Panc1 (cell line): Measurements from ENCODE around the gene ENHO. TPM values are rescaled to one million over a fixed set of nuclear protein-coding genes. Genes with fewer than 3 reads are reported as not detected.

Experiments
- ATAC-seq: fragments of 200-7000 bp; cut with Tn5 transposase; 2 replicates; pipeline ENCODE4 v1.9.1; 2020; ENCODE audit warnings: mild to moderate bottlenecking, moderate library complexity
- BruUV-seq: library from RNA; stranded (reverse); fragments of 400-500 nt; replicated peaks from 2 replicates; lab custom pipeline; 2021; lab: Mats Ljungman, UMichigan
- CTCF ChIA-PET: fragments of 300-600 bp; sonication (Branson Sonifier 250); formaldehyde crosslinking; loops from one replicate; lab custom pipeline; 2022; ENCODE audit warnings: antibody characterized with exemption; lab: Charles Lee
- POLR2A ChIA-PET: fragments of 300-600 bp; sonication (Branson Sonifier 250); formaldehyde crosslinking; loops from one replicate; lab custom pipeline; 2022; ENCODE audit warnings: antibody characterized with exemption; lab: Charles Lee
- DNase-seq: peaks from one replicate; pipeline ENCODE4 v3.0.0-alpha.2; 2010; ENCODE audit warnings: low read depth, low spot score
- H3K27ac ChIP-seq: 2 replicates; pipeline ENCODE4 v1.5.1; 2011; ENCODE audit warnings: mild to moderate bottlenecking, low read length, inconsistent platforms
- H3K27me3 ChIP-seq: fragments of 200-500 bp; sonication (Bioruptor generic); 2 replicates; pipeline ENCODE4 v1.6.0; 2014; ENCODE audit warnings: low read length, inconsistent platforms; ENCODE audit not compliant: control insufficient read depth, insufficient read depth
- H3K36me3 ChIP-seq: fragments of 200-500 bp; sonication (Bioruptor generic); 2 replicates; pipeline ENCODE4 v1.5.1; 2014; ENCODE audit warnings: inconsistent platforms, mild to moderate bottlenecking, low read length, moderate library complexity; ENCODE audit not compliant: control insufficient read depth, insufficient read depth
- H3K4me1 ChIP-seq: 2 replicates; pipeline ENCODE4 v1.5.1; 2011; ENCODE audit warnings: inconsistent platforms, mild to moderate bottlenecking, low read length, moderate library complexity; ENCODE audit not compliant: control insufficient read depth, insufficient read depth
- H3K4me3 ChIP-seq, 2 experiments: 2 replicates each; pipeline ENCODE4 v1.5.1; 2011 to 2012; ENCODE audit warnings: low read depth in 2 of 2, low read length in 2 of 2, mild to moderate bottlenecking in 2 of 2, inconsistent platforms in 1 of 2, moderate library complexity in 1 of 2
- H3K9me3 ChIP-seq: fragments of 200-500 bp; sonication (Bioruptor generic); 2 replicates; pipeline ENCODE4 v1.5.1; 2014; ENCODE audit warnings: low read depth, mild to moderate bottlenecking, inconsistent platforms, low read length, moderate library complexity; ENCODE audit not compliant: control insufficient read depth, insufficient read depth
- CTCF ChIP-seq: fragments of 450-650 bp; IDR thresholded peaks from 2 replicates; pipeline ENCODE4 v1.5.1; 2017; ENCODE audit warnings: mild to moderate bottlenecking
- POLR2AphosphoS5 ChIP-seq: IDR thresholded peaks from 2 replicates; pipeline ENCODE4 v1.6.1; 2012; ENCODE audit warnings: mild to moderate bottlenecking, low read depth, low read length, moderate library complexity
- REST ChIP-seq, 2 experiments: IDR thresholded peaks; 2 replicates each; pipeline ENCODE4 v1.6.1; 2011 to 2012; ENCODE audit warnings: low read depth in 2 of 2, control low read depth in 1 of 2, low read length in 1 of 2, mild to moderate bottlenecking in 1 of 2, moderate library complexity in 1 of 2; ENCODE audit not compliant: insufficient read depth in 1 of 2
- SIN3A ChIP-seq: IDR thresholded peaks from 2 replicates; pipeline ENCODE4 v1.6.1; 2012; ENCODE audit warnings: low read depth, mild to moderate bottlenecking, low read length, moderate library complexity, borderline replicate concordance; ENCODE audit not compliant: insufficient read depth
- TCF7L2 ChIP-seq: IDR thresholded peaks from 2 replicates; pipeline ENCODE4 v1.6.1; 2011; ENCODE audit warnings: mild to moderate bottlenecking, low read depth, low read length, inconsistent platforms
- in situ Hi-C: cut with HindIII; loops from 2 replicates; pipeline ENCODE4 v1.10.0; 2016; ENCODE audit warnings: low sequenced_read_pairs, low pct_unique_long_range_greater_than_20kb
- intact Hi-C: fragments of 100-400 bp; cut with micrococcal nuclease; formaldehyde crosslinking; loops from one replicate; pipeline ENCODE4 v1.10.0; 2022; ENCODE audit not compliant: unreplicated experiment
- total RNA-seq: library from RNA; stranded (reverse); gene quantifications from one replicate; pipeline ENCODE4 v1.2.1, GENCODE V29; 2021; ENCODE audit not compliant: unreplicated experiment

Gene ENHO
- total RNA-seq, 1 experiment from 2014 or later = 7.2 TPM

- DNase-seq = no peak
- intact Hi-C loops = loop anchor here (5.0 kb wide), 1 partner anchor 143 kb away; no protein-coding TSS in a partner anchor
- in situ Hi-C loops = no loop called here
Observed at GRCh38 chr9:34545497-34545896, 22.7 kb upstream of the ENHO start.

DNA sequence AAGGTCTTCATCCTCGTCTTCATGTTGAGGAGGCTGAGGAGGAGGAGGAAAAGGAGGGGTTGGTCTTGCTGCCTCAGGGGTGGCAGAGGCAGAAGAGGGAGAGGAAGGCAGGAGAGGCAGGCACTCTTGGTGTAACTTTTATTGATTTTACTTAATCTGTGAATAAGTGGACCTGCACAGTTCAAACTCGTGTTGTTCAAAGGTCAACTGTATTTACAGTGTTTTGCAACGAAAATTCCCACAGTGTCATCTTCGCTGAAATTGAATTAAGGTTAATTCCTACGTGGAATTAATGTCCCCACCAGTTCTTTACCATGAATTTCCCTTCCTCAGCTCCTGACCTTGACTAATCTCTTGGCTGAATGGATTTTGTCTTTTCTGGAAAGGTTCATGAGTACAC is 21.2 kb upstream of the ENHO start:
- Histone ChIP-seq H3K36me3 (no peaks in the 10 kb centered on the region), H3K9me3 (no peaks in the 10 kb centered on the region), H3K27ac (no peak overlapping the region), H3K27me3 (0 out of 2 replicates have a peak, but pooled peaks cover 2% of the 10 kb centered on the region), H3K4me3 (no peak overlapping the region), H3K4me1 (no peaks in the 10 kb centered on the region)
- intact Hi-C loops = no loop called here
- CTCF ChIA-PET = no interaction called here
- DNase-seq (no peak), ATAC-seq (no peak)
- in situ Hi-C loops = no loop called here
- no TSS peak for BruUV-seq
- POLR2A ChIA-PET = interaction anchor here (0.7 kb wide), 1 partner anchor 26 kb away, joined by 8 read pairs; no protein-coding TSS in a partner anchor
- TF ChIP-seq SIN3A (no peak), POLR2AphosphoS5 (no peak), CTCF (no peak), REST (IDR thresholded peaks at IDR 0.05; ENCODE audit: insufficient read depth in 1 of 2, low read depth in 2 of 2, low read length in 1 of 2) (no peak), TCF7L2 (no peak)

More at GRCh38 chr9:34545497-34545896, 22.7 kb upstream of the ENHO start:
- ChIA-PET POLR2A (no interaction called here), CTCF (no interaction called here)
- H3K27me3 ChIP-seq = 0 out of 2 replicates have a peak, but pooled peaks cover 2% of the 10 kb centered on the region
- TF ChIP-seq SIN3A = no peak
- no peak for TF ChIP-seq CTCF
- no peak for TF ChIP-seq TCF7L2
- TF ChIP-seq REST (IDR thresholded peaks at IDR 0.05; ENCODE audit: insufficient read depth in 1 of 2, low read depth in 2 of 2, low read length in 1 of 2) = no peak
- no peak for TF ChIP-seq POLR2AphosphoS5
- no peak overlapping the region for H3K27ac ChIP-seq
- no TSS peak for BruUV-seq
- H3K4me3 ChIP-seq = no peak overlapping the region
- H3K4me1 ChIP-seq = no peaks in the 10 kb centered on the region
- no peaks in the 10 kb centered on the region for H3K36me3 ChIP-seq
- ATAC-seq = no peak
- no peaks in the 10 kb centered on the region for H3K9me3 ChIP-seq
